Measurements from ENCODE around the gene ING4. TPM values are rescaled to one million over a fixed set of nuclear protein-coding genes. Genes with fewer than 3 reads are reported as not detected.

The ING4 gene
- total and polyA plus RNA-seq, 12 donors, result 17.7 to 32.5 (median 22.6) TPM

DNA sequence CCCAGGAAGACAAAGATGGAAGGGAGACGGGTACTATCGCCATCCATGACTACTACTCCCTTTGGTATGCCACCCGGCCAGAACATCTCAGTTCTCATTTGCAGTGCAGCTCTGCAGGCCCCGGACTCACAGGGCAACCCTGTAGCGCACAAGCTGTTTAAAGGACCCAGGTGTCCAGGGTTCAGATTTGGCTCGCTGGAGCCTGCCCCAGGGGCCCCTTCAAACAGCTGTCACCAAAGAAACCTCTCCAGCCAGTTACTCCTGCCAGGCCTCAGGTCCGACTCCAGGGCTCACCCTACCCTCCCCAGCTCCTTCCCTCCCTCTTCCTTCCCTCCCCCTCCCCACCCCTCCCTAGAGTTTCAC is 50.3 kb downstream of the ING4 start:
- H3K4me3 ChIP-seq, result peak overlapping the region in 3 of 10 donors; percentile 22 to 36 (median 22)

DNA sequence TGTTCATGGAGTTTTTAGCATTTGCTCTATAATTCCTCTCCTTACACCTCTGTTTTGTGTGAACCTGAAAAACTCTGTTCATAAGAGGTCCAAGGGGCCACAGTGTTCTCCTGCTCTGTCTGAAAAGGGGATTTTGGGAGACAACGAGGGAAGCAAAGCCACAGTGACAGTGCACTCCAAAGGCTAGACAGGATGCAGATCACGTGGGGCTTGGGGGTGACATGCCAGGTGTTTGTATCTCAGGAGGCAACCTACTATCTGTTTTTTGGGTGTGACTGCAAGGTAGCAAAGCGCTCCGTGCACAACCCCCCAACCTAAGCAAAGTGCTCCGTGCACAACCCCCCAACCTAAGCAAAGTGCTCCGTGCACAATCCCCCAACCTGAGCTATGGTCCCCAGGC is 50.7 kb downstream of the ING4 start:
- intact Hi-C loops (cut with DNase I), result loop anchor here in 5 of 10 donors (10.0 kb wide), 3 partner anchors 73 to 213 kb away; partner anchors contain the start of genes ZNF384 (in 3 of the 5), GPR162 (in 2 of the 5) and P3H3 (in 2 of the 5)
- Histone ChIP-seq H3K4me1 (peaks cover 16 to 38% (median 26%) of the 10 kb centered on the region in 9 donors), H3K27me3 (no peaks in the 10 kb centered on the region), H3K27ac (peak overlapping the region in 9 of 10 donors; percentile 60 to 96 (median 94)), H3K9me3 (peaks cover 0 to 10% (median 0%) of the 10 kb centered on the region in 11 donors), H3K36me3 (no peaks in the 10 kb centered on the region), H3K4me3 (no peak overlapping the region)
- DNase-seq (no peak), ATAC-seq (no peak)
- TF ChIP-seq, protein P1, sequence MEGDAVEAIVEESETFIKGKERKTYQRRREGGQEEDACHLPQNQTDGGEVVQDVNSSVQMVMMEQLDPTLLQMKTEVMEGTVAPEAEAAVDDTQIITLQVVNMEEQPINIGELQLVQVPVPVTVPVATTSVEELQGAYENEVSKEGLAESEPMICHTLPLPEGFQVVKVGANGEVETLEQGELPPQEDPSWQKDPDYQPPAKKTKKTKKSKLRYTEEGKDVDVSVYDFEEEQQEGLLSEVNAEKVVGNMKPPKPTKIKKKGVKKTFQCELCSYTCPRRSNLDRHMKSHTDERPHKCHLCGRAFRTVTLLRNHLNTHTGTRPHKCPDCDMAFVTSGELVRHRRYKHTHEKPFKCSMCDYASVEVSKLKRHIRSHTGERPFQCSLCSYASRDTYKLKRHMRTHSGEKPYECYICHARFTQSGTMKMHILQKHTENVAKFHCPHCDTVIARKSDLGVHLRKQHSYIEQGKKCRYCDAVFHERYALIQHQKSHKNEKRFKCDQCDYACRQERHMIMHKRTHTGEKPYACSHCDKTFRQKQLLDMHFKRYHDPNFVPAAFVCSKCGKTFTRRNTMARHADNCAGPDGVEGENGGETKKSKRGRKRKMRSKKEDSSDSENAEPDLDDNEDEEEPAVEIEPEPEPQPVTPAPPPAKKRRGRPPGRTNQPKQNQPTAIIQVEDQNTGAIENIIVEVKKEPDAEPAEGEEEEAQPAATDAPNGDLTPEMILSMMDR (IDR thresholded peaks at IDR 0.05), result no peak
- WGBS, 2 donors, result 68 to 74% methylated on average over 6 of the region's 6 CpGs

More for the DNA sequence above, 50.3 kb downstream of the ING4 start:
- WGBS, 2 donors, result 35 to 43% methylated on average over 7 of the region's 7 CpGs
- intact Hi-C loops (cut with DNase I), result loop anchor here in 5 of 10 donors (10.0 kb wide), 3 partner anchors 72 to 212 kb away; partner anchors contain the start of genes ZNF384 (in 3 of the 5), GPR162 (in 2 of the 5) and P3H3 (in 2 of the 5)
- no peak for DNase-seq
- peaks cover 16 to 38% (median 26%) of the 10 kb centered on the region in 9 donors for H3K4me1 ChIP-seq
- peak overlapping the region; percentile 60 to 96 (median 94) for H3K27ac ChIP-seq
- no peaks in the 10 kb centered on the region for H3K27me3 ChIP-seq
- ATAC-seq, result no peak
- no peaks in the 10 kb centered on the region for H3K36me3 ChIP-seq
- TF ChIP-seq, protein P1 (IDR thresholded peaks at IDR 0.05), result no peak
- peaks cover 0 to 10% (median 0%) of the 10 kb centered on the region in 11 donors for H3K9me3 ChIP-seq

DNA sequence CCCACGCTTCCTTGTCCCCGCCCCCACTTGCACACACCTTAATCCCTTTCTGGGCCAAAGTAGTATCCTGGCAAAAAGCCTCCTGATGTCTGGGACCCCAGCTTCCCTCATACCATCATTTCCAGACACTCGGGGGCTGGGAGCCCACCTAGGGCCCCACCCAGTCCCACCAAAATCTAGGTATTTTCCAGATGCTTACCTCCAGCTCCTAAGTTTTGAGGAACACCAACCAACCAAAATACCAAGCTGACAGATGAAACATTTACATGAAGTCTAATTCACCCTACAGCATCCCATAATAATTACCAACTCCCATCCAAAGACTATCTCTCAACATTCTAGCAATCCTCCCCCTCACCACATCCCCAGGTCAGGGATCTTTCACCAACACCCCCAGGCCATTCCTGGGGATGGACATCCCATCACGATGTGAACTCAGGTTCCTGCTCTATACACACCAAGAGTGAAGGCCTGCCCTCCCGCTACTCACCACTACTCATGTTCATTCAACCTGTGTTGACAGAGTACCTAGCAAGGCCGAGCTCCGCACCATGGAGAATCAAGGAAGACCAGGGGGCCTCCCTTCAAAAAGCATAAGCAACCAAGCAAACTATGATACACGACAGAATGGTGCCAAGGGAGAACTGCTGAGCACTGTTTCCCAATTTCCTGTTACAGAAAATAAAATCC is 54.2 kb downstream of the ING4 start:
- Histone ChIP-seq H3K27ac (peak overlapping the region in 9 of 10 donors; percentile 7 to 79 (median 65)), H3K9me3 (peaks cover 0 to 10% (median 0%) of the 10 kb centered on the region in 11 donors), H3K4me1 (peaks cover 25 to 58% (median 48%) of the 10 kb centered on the region in 9 donors), H3K27me3 (no peaks in the 10 kb centered on the region), H3K36me3 (peaks cover 0 to 14% (median 0%) of the 10 kb centered on the region in 9 donors), H3K4me3 (no peak overlapping the region)
- DNase-seq (no peak), ATAC-seq (no peak)
- TF ChIP-seq, protein P1 (IDR thresholded peaks at IDR 0.05), result no peak
- WGBS, 2 donors, result 56% methylated on average over 8 of the region's 8 CpGs
- intact Hi-C loops (cut with DNase I), result loop anchor here in 1 of 10 donors (5.0 kb wide), 1 partner anchor 54 kb away; the partner anchor contains the start of gene ING4

- 2 to 4% methylated on average over 8 of the region's 8 CpGs for WGBS, 2 donors
- peaks cover 19 to 59% (median 50%) of the 10 kb centered on the region in 9 donors for H3K4me1 ChIP-seq
- no peaks in the 10 kb centered on the region for H3K27me3 ChIP-seq
- ATAC-seq (peak in 7 of 8 donors; percentile 3 to 34 (median 14)), DNase-seq (peak in 1 of 2 donors; percentile 77)
- no peak overlapping the region for H3K4me3 ChIP-seq
- H3K9me3 ChIP-seq, result peaks cover 0 to 10% (median 0%) of the 10 kb centered on the region in 11 donors
- peaks cover 0 to 22% (median 0%) of the 10 kb centered on the region in 9 donors for H3K36me3 ChIP-seq
- intact Hi-C loops (cut with DNase I), result loop anchor here in 1 of 10 donors (5.0 kb wide), 1 partner anchor 54 kb away; the partner anchor contains the start of gene ING4
- TF ChIP-seq, protein P1 (IDR thresholded peaks at IDR 0.05), result no peak
- peak overlapping the region in 9 of 10 donors; percentile 7 to 79 (median 66) for H3K27ac ChIP-seq
These were observed 54.9 kb downstream of the ING4 start for GRCh38 chr12:6607751-6608591.

Data from heart right ventricle (tissue), 16 donors.